ENCODE measurements around the gene GCNA. TPM values are rescaled to one million over a fixed set of nuclear protein-coding genes. Genes with fewer than 3 reads are reported as not detected.
A peak's percentile ranks its signal among the peaks of the same experiment; 100 is the strongest.

GCNA gene
- total RNA-seq, 2 donors from 2014 or later: 0.85 to 0.99 TPM

- intact Hi-C loops (cut with DNase I): no loop called here
- Histone ChIP-seq H3K4me1 (no peaks in the 10 kb centered on the region), H3K27ac (peak overlapping the region; percentile 82), H3K27me3 (no peaks in the 10 kb centered on the region), H3K4me3 (peak overlapping the region; percentile 53), H3K36me3 (no peaks in the 10 kb centered on the region), H3K9me3 (no peaks in the 10 kb centered on the region), H3K9ac (ENCODE audit: low read depth in 2 of 2, low read length in 2 of 2) (peak overlapping the region; percentile 81 to 86)
- DNase-seq: peak; percentile 45
- no peak for TF ChIP-seq CTCF (IDR thresholded peaks at IDR 0.05)
Observed at GRCh38 chrX:71533851-71534561, 44.2 kb upstream of the GCNA start.

- H3K27me3 ChIP-seq: no peaks in the 10 kb centered on the region
- H3K9me3 ChIP-seq: no peaks in the 10 kb centered on the region
- no peak for DNase-seq
- H3K9ac ChIP-seq (ENCODE audit: low read depth in 2 of 2, low read length in 2 of 2): peak overlapping the region; percentile 81 to 86
- peak overlapping the region; percentile 53 for H3K4me3 ChIP-seq
- no peaks in the 10 kb centered on the region for H3K4me1 ChIP-seq
- peak overlapping the region; percentile 82 for H3K27ac ChIP-seq
- intact Hi-C loops (cut with DNase I): no loop called here
- TF ChIP-seq CTCF (IDR thresholded peaks at IDR 0.05): no peak
- H3K36me3 ChIP-seq: no peaks in the 10 kb centered on the region
Observed at GRCh38 chrX:71534773-71535544, 43.3 kb upstream of the GCNA start.

DNA sequence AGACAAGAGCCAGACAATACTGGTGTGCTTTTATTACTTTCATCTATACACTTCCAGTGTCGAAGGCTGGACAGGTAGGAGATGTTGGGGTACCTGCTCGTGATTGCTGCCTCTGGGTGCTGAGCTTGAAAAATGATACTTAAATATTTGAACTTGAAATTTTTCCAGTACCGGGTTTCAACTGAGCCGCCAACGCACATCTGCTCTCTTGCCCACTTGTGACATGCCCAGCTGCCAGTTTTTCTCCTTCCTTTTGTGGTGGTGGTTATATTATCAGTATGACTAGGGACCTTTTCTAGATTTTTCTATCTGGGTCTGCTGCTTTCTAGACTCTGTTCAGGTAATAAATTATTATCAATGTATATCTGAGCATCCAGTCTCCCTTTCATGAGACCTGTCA is 42.0 kb upstream of the GCNA start:
- Histone ChIP-seq H3K4me1 (no peaks in the 10 kb centered on the region), H3K27ac (no peak overlapping the region), H3K9me3 (no peaks in the 10 kb centered on the region), H3K4me3 (no peak overlapping the region), H3K9ac (ENCODE audit: low read depth in 2 of 2, low read length in 2 of 2) (no peak overlapping the region), H3K27me3 (no peaks in the 10 kb centered on the region), H3K36me3 (no peaks in the 10 kb centered on the region)
- TF ChIP-seq CTCF (IDR thresholded peaks at IDR 0.05): no peak
- DNase-seq: no peak
- intact Hi-C loops (cut with DNase I): no loop called here

DNA sequence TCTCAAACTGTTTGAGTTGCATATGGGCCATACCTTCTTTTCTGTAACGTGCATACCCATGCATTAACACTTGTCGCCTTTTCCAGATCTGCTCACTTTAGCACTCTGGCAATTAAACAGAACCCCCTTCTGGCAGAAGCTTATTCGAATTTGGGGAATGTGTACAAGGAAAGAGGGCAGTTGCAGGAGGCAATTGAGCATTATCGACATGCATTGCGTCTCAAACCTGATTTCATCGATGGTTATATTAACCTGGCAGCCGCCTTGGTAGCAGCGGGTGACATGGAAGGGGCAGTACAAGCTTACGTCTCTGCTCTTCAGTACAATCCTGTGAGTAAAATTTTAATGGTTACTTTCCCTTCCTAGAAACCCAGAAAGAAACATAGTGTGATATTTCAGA is 40.5 kb upstream of the GCNA start:
- no peak for DNase-seq
- Histone ChIP-seq H3K4me1 (no peaks in the 10 kb centered on the region), H3K27ac (no peak overlapping the region), H3K9me3 (no peaks in the 10 kb centered on the region), H3K27me3 (no peaks in the 10 kb centered on the region), H3K9ac (ENCODE audit: low read depth in 2 of 2, low read length in 2 of 2) (peak overlapping the region in 1 of 2 donors; percentile 1), H3K4me3 (no peak overlapping the region), H3K36me3 (no peaks in the 10 kb centered on the region)
- TF ChIP-seq CTCF (IDR thresholded peaks at IDR 0.05): no peak
- intact Hi-C loops (cut with DNase I): no loop called here

DNA sequence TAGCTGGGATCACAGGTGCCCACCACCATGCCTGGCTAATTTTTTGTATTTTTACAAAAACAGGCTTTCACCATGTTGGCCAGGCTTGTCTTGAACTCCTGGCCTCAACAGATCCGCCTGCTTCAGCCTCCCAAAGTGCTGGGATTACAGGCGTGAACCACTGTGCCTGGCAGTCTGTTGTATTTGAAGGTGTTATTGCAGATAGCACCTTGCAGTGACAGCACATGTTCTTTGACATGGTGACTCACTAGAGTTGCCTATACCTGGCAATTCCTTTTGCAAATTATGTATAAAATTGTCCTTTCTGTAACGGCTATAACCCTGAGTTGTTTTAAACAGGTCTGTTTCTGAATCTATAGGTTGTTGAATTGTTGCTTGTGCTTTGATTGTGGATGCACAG is 37.4 kb upstream of the GCNA start:
- Histone ChIP-seq H3K27me3 (no peaks in the 10 kb centered on the region), H3K27ac (no peak overlapping the region), H3K9ac (ENCODE audit: low read depth in 2 of 2, low read length in 2 of 2) (no peak overlapping the region), H3K36me3 (no peaks in the 10 kb centered on the region), H3K4me3 (no peak overlapping the region), H3K4me1 (no peaks in the 10 kb centered on the region), H3K9me3 (no peaks in the 10 kb centered on the region)
- no peak for TF ChIP-seq CTCF (IDR thresholded peaks at IDR 0.05)
- intact Hi-C loops (cut with DNase I): no loop called here
- no peak for DNase-seq

Measured in colonic mucosa (tissue), 4 donors.